H9 (cell line): Measurements from ENCODE around the gene HIC2. TPM values are rescaled to one million over a fixed set of nuclear protein-coding genes. Genes with fewer than 3 reads are reported as not detected.

Experiments used
- DNase-seq: peaks from one replicate; pipeline ENCODE4 v3.0.0-alpha.2; 2017
- H2AFZ ChIP-seq: one replicate; pipeline ENCODE4 v1.6.1; 2013; ENCODE audit warnings: mild to moderate bottlenecking, low read length, control low read depth, moderate library complexity
- H2AK5ac ChIP-seq: 2 replicates; pipeline ENCODE4 v1.6.1; 2013; ENCODE audit warnings: low read length, control low read depth, mixed read lengths; ENCODE audit not compliant: insufficient read length
- H2BK120ac ChIP-seq: one replicate; pipeline ENCODE4 v1.6.1; 2013; ENCODE audit warnings: low read depth, mild to moderate bottlenecking, low read length, control low read depth, inconsistent platforms; ENCODE audit not compliant: poor library complexity, severe bottlenecking
- H2BK12ac ChIP-seq: 2 replicates; pipeline ENCODE4 v1.6.1; 2013; ENCODE audit warnings: low read length, control low read depth, mixed read lengths, low read depth; ENCODE audit not compliant: insufficient read length
- H2BK15ac ChIP-seq: 2 replicates; pipeline ENCODE4 v1.6.1; 2013; ENCODE audit warnings: low read depth, low read length, control low read depth
- H2BK20ac ChIP-seq: one replicate; pipeline ENCODE4 v1.6.1; 2013; ENCODE audit warnings: low read depth, mild to moderate bottlenecking, low read length, control low read depth, inconsistent platforms; ENCODE audit not compliant: poor library complexity, severe bottlenecking
- H2BK5ac ChIP-seq: 2 replicates; pipeline ENCODE4 v1.6.1; 2013; ENCODE audit warnings: low read length, control low read depth, mixed read lengths; ENCODE audit not compliant: insufficient read length
- H3K14ac ChIP-seq: 2 replicates; pipeline ENCODE4 v1.6.1; 2013; ENCODE audit warnings: low read length, control low read depth; ENCODE audit not compliant: insufficient read depth
- H3K18ac ChIP-seq: 2 replicates; pipeline ENCODE4 v1.6.1; 2013; ENCODE audit warnings: low read depth, mild to moderate bottlenecking, mixed read lengths, low read length, control low read depth; ENCODE audit not compliant: insufficient read length
- H3K23ac ChIP-seq: 2 replicates; pipeline ENCODE4 v1.6.1; 2013; ENCODE audit warnings: low read length, control low read depth, mixed read lengths, low read depth; ENCODE audit not compliant: insufficient read length
- H3K23me2 ChIP-seq: 2 replicates; pipeline ENCODE4 v1.6.1; 2013; ENCODE audit warnings: low read depth, mild to moderate bottlenecking, mixed read lengths, low read length, control low read depth; ENCODE audit not compliant: insufficient read length, poor library complexity, severe bottlenecking
- H3K27ac ChIP-seq: 2 replicates; pipeline ENCODE4 v1.5.1; 2013; ENCODE audit warnings: low read length, control low read depth, mixed read lengths, low read depth; ENCODE audit not compliant: insufficient read length
- H3K27me3 ChIP-seq: 2 replicates; pipeline ENCODE4 v1.6.1; 2013; ENCODE audit warnings: low read length, control low read depth, inconsistent platforms; ENCODE audit not compliant: insufficient read depth
- H3K4ac ChIP-seq: 2 replicates; pipeline ENCODE4 v1.6.1; 2013; ENCODE audit warnings: low read depth, mild to moderate bottlenecking, control low read depth, inconsistent platforms, low read length, moderate library complexity
- H3K4me1 ChIP-seq: 2 replicates; pipeline ENCODE4 v1.6.1; 2013; ENCODE audit warnings: low read length, control low read depth, inconsistent platforms; ENCODE audit not compliant: insufficient read depth
- H3K4me2 ChIP-seq: 2 replicates; pipeline ENCODE4 v1.6.1; 2013; ENCODE audit warnings: low read length, control low read depth, mixed read lengths; ENCODE audit not compliant: insufficient read length, insufficient read depth
- H3K56ac ChIP-seq: 2 replicates; pipeline ENCODE4 v1.6.1; 2013; ENCODE audit warnings: low read depth, mild to moderate bottlenecking, mixed read lengths, low read length, control low read depth; ENCODE audit not compliant: insufficient read length
- H3K79me1 ChIP-seq: 2 replicates; pipeline ENCODE4 v1.6.1; 2013; ENCODE audit warnings: low read depth, mild to moderate bottlenecking, moderate library complexity, low read length, control low read depth, inconsistent platforms; ENCODE audit not compliant: insufficient read depth, poor library complexity, severe bottlenecking
- H3K79me2 ChIP-seq: 2 replicates; pipeline ENCODE4 v1.6.1; 2013; ENCODE audit warnings: low read length, control low read depth, inconsistent platforms; ENCODE audit not compliant: insufficient read depth
- H3K9ac ChIP-seq: 2 replicates; pipeline ENCODE4 v1.6.1; 2013; ENCODE audit warnings: low read length, control low read depth, mixed read lengths; ENCODE audit not compliant: insufficient read length; ENCODE audit errors: extremely low read depth
- H3K9me3 ChIP-seq: one replicate; pipeline ENCODE4 v1.6.1; 2013; ENCODE audit warnings: low read depth, low read length, inconsistent platforms; ENCODE audit not compliant: control insufficient read depth
- H3T11ph ChIP-seq: one replicate; pipeline ENCODE4 v1.6.1; 2013; ENCODE audit warnings: mild to moderate bottlenecking, low read length, control low read depth, inconsistent platforms
- H4K20me1 ChIP-seq: one replicate; pipeline ENCODE4 v1.6.1; 2013; ENCODE audit not compliant: control insufficient read depth, insufficient read length, insufficient read depth
- H4K5ac ChIP-seq: 2 replicates; pipeline ENCODE4 v1.6.1; 2013; ENCODE audit warnings: low read depth, mild to moderate bottlenecking, mixed read lengths, low read length, control low read depth; ENCODE audit not compliant: insufficient read length
- H4K8ac ChIP-seq: replicated peaks from 2 replicates; pipeline ENCODE4 v1.6.1; 2013; ENCODE audit warnings: low read length, control low read depth, mixed read lengths, low read depth; ENCODE audit not compliant: insufficient read length
- H4K91ac ChIP-seq: 2 replicates; pipeline ENCODE4 v1.6.1; 2013; ENCODE audit warnings: low read depth, mild to moderate bottlenecking, moderate library complexity, mixed read lengths, low read length, control low read depth; ENCODE audit not compliant: insufficient read length
- H3K27ac Mint-ChIP-seq, 3 experiments: 2 replicates in 2 of 3; 3 replicates in 1 of 3; pipeline ENCODE4 v1.8.0; 2020 to 2021; ENCODE audit warnings: mixed read lengths in 3 of 3, mild to moderate bottlenecking in 1 of 3, moderate library complexity in 1 of 3
- H3K27me3 Mint-ChIP-seq: 2 replicates; pipeline ENCODE4 v1.8.0; 2021; ENCODE audit warnings: low read depth, mild to moderate bottlenecking, moderate library complexity, mixed read lengths
- H3K36me3 Mint-ChIP-seq, 3 experiments: 2 replicates in 2 of 3; 3 replicates in 1 of 3; pipeline ENCODE4 v1.8.0; 2020 to 2021; ENCODE audit warnings: low read depth in 3 of 3, mixed read lengths in 3 of 3; ENCODE audit not compliant: insufficient read depth in 1 of 3
- H3K4me1 Mint-ChIP-seq, 2 experiments: 2 replicates each; pipeline ENCODE4 v1.8.0; 2020; ENCODE audit warnings: mixed read lengths in 2 of 2
- H3K4me3 Mint-ChIP-seq, 2 experiments: 2 replicates in 1 of 2; 3 replicates in 1 of 2; pipeline ENCODE4 v1.8.0; 2020 to 2021; ENCODE audit warnings: mild to moderate bottlenecking in 2 of 2, mixed read lengths in 2 of 2, moderate library complexity in 1 of 2
- H3K9me3 Mint-ChIP-seq, 2 experiments: 2 replicates in 1 of 2; 3 replicates in 1 of 2; pipeline ENCODE4 v1.8.0; 2020; ENCODE audit warnings: mild to moderate bottlenecking in 2 of 2, mixed read lengths in 2 of 2, moderate library complexity in 1 of 2
- WGBS: extraction: QIAGEN DNeasy Blood & Tissue Kit; methylation state at CpG from one replicate; pipeline ENCODE4 v1.1.7; 2013; ENCODE audit warnings: missing lambda C conversion rate, low lambda C conversion rate, mixed read lengths; ENCODE audit not compliant: insufficient read length; ENCODE audit errors: extremely low coverage; 5-methylcytosine and 5-hydroxymethylcytosine counted together
- total RNA-seq: library from RNA; stranded (reverse); gene quantifications from 2 replicates; pipeline ENCODE4 v1.2.1, GENCODE V29; 2021
- TF ChIP-seq, protein P1 (sequence below): fragments of 200-600 bp; sonication (generic); conservative IDR thresholded peaks from 3 replicates; pipeline ENCODE4 v1.8.0; 2021; ENCODE audit warnings: antibody characterized with exemption, mild to moderate bottlenecking

The HIC2 gene
- total RNA-seq, 1 experiment from 2014 or later: 24.9 TPM

DNA sequence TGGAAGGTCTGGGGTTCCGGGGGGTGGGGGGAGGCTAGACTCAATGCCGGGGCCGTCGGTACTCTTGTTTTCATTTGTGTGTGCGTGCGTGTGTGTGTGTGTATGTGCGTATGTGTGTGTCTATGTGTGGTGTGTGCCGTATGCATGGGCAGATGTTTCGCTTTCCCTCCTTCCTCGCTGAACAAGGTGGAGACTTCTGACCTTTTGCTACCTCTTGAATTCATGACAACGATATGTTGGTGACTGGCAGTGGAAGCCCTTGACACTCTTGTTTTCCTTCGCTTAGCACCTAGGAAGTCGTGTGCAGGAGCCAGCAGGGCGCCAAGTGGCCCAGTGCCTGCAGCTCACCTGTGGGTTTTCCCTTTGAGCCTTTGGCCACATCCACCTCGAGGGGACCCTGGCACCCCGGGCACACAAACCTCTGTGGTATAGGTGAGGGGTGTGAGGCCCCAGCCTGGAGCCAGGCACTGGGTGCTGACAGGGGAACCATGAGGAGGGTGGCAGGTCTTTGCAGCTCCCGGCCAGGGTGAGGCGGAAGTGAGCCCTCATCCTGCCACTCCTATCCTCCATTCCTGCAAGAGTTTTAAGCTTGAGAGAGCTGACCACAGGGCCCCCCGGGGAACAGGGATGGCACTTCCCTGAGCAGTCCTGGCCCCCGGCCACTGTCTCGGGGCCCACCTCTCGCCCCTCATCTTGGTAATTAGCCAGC lies 30.7 kb downstream of the HIC2 start:
- Histone ChIP-seq H3K79me2 (no peaks in the 10 kb centered on the region), H3K4me2 (no peak overlapping the region), H3K23me2 (no peaks in the 10 kb centered on the region), H2BK5ac (no peak overlapping the region), H3K27ac (no peak overlapping the region), H2BK12ac (no peak overlapping the region), H3K4me1 (no peaks in the 10 kb centered on the region; the same call in 1 of the 2 replicates), H3K14ac (no peak overlapping the region), H3K9ac (no peak overlapping the region), H2AK5ac (no peak overlapping the region), H3K23ac (no peak overlapping the region), H2BK120ac (no peak overlapping the region), H2BK15ac (no peak overlapping the region), H2AFZ (no peak overlapping the region), H4K8ac (no peak overlapping the region), H3T11ph (no peak overlapping the region), H3K79me1 (peaks cover 5% of the 10 kb centered on the region), H3K4ac (no peak overlapping the region), H3K56ac (no peak overlapping the region), H4K5ac (no peak overlapping the region), H2BK20ac (no peak overlapping the region), H4K91ac (no peak overlapping the region), H3K27me3 (no peaks in the 10 kb centered on the region), H3K9me3 (no peaks in the 10 kb centered on the region), H4K20me1 (no peaks in the 10 kb centered on the region), H3K18ac (no peak overlapping the region)
- TF ChIP-seq, protein P1, sequence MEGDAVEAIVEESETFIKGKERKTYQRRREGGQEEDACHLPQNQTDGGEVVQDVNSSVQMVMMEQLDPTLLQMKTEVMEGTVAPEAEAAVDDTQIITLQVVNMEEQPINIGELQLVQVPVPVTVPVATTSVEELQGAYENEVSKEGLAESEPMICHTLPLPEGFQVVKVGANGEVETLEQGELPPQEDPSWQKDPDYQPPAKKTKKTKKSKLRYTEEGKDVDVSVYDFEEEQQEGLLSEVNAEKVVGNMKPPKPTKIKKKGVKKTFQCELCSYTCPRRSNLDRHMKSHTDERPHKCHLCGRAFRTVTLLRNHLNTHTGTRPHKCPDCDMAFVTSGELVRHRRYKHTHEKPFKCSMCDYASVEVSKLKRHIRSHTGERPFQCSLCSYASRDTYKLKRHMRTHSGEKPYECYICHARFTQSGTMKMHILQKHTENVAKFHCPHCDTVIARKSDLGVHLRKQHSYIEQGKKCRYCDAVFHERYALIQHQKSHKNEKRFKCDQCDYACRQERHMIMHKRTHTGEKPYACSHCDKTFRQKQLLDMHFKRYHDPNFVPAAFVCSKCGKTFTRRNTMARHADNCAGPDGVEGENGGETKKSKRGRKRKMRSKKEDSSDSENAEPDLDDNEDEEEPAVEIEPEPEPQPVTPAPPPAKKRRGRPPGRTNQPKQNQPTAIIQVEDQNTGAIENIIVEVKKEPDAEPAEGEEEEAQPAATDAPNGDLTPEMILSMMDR: peak; percentile 66
- no CpG with 5 or more reads among the region's 22 CpGs for WGBS
- H3K4me3 Mint-ChIP-seq: no peak overlapping the region
- peak; percentile 63 for DNase-seq
- H3K9me3 Mint-ChIP-seq: no peaks in the 10 kb centered on the region
- H3K4me1 Mint-ChIP-seq: peaks cover 16 to 41% of the 10 kb centered on the region in 2 experiments
- H3K27ac Mint-ChIP-seq: peak overlapping the region in 2 of 3 experiments; percentile 35 to 53; a peak in 3 of 7 replicates
- peaks cover 5 to 30% (median 21%) of the 10 kb centered on the region in 3 experiments; a peak in 6 of 7 replicates for H3K36me3 Mint-ChIP-seq
- H3K27me3 Mint-ChIP-seq: no peaks in the 10 kb centered on the region
